ENCODE results near the gene S100A7A. TPM values are rescaled to one million over a fixed set of nuclear protein-coding genes. Genes with fewer than 3 reads are reported as not detected.
"Not testable (repeated sequence)": the region's sequence is repeated elsewhere in the genome, so short reads cannot be mapped to it uniquely, and the experiment has no call there.

Gene S100A7A
- total and polyA plus RNA-seq, 4 donors = not detected

GRCh38 chr1:153444078-153444477 is 27.8 kb downstream of the S100A7A start (continued):
- no peak for TF ChIP-seq ZBTB33 (IDR thresholded peaks at IDR 0.05)
- TF ChIP-seq EGR1 (IDR thresholded peaks at IDR 0.05; ENCODE audit: low read depth in 2 of 2) = no peak
- no peak for TF ChIP-seq RXRA (IDR thresholded peaks at IDR 0.05)
- no peak for TF ChIP-seq HNF4G (IDR thresholded peaks at IDR 0.05)
- TF ChIP-seq FOXA2 (IDR thresholded peaks at IDR 0.05) = no peak

- Histone ChIP-seq H3K4me3 (ENCODE audit: low read depth in 1 of 3, low read length in 3 of 3) (no peak overlapping the region), H3K27me3 (ENCODE audit: control insufficient read depth in 4 of 4, insufficient read depth in 4 of 4, low read length in 3 of 4) (peaks cover 0 to 5% (median 2%) of the 10 kb centered on the region in 4 donors), H3K36me3 (ENCODE audit: control insufficient read depth in 4 of 4, insufficient read depth in 3 of 4, low read depth in 1 of 4, low read length in 3 of 4) (no peaks in the 10 kb centered on the region), H3K9ac (ENCODE audit: low read depth in 1 of 2, low read length in 2 of 2) (no peak overlapping the region), H3K9me3 (ENCODE audit: control insufficient read depth in 4 of 4, low read length in 3 of 4) (peaks cover 0 to 2% (median 0%) of the 10 kb centered on the region in 4 donors), H3K27ac (ENCODE audit: low read depth in 1 of 2, low read length in 2 of 2) (no peak overlapping the region), H3K4me1 (ENCODE audit: control insufficient read depth in 4 of 4, insufficient read depth in 4 of 4, low read length in 3 of 4) (no peaks in the 10 kb centered on the region)
- 68% methylated on average over 1 of the region's 1 CpG for WGBS
- no peak for DNase-seq (ENCODE audit: low spot score)
- TF ChIP-seq RXRA (IDR thresholded peaks at IDR 0.05) = no peak
- TF ChIP-seq JUND (IDR thresholded peaks at IDR 0.05) = no peak
- no peak for TF ChIP-seq GABPA (IDR thresholded peaks at IDR 0.05 in 1 of 2, conservative IDR thresholded peaks at IDR 0.05 in 1 of 2)
- TF ChIP-seq SP1 (IDR thresholded peaks at IDR 0.05) = no peak
- TF ChIP-seq NR2F2 (IDR thresholded peaks at IDR 0.05) = no peak
- no peak for TF ChIP-seq HNF4A (conservative IDR thresholded peaks at IDR 0.05)
- TF ChIP-seq EGR1 (IDR thresholded peaks at IDR 0.05; ENCODE audit: low read depth in 2 of 2) = no peak
- no peak for TF ChIP-seq ZBTB33 (IDR thresholded peaks at IDR 0.05)
- TF ChIP-seq TAF1 (conservative IDR thresholded peaks at IDR 0.05) = no peak
- TF ChIP-seq FOXA1 (IDR thresholded peaks at IDR 0.05) = no peak
- TF ChIP-seq CTCF (IDR thresholded peaks at IDR 0.05; ENCODE audit: low read depth, low read length, missing input control) = no peak
- TF ChIP-seq FOXA2 (IDR thresholded peaks at IDR 0.05) = no peak
- TF ChIP-seq HNF4G (IDR thresholded peaks at IDR 0.05) = no peak
- TF ChIP-seq YY1 (IDR thresholded peaks at IDR 0.05) = no peak
Observed at GRCh38 chr1:153447498-153448170, 31.3 kb downstream of the S100A7A start.

- H3K4me1 ChIP-seq (ENCODE audit: control insufficient read depth in 4 of 4, insufficient read depth in 4 of 4, low read length in 3 of 4); H3K36me3 ChIP-seq (ENCODE audit: control insufficient read depth in 4 of 4, insufficient read depth in 3 of 4, low read depth in 1 of 4, low read length in 3 of 4); H3K9ac ChIP-seq (ENCODE audit: low read depth in 1 of 2, low read length in 2 of 2); H3K9me3 ChIP-seq (ENCODE audit: control insufficient read depth in 4 of 4, low read length in 3 of 4); H3K27ac ChIP-seq (ENCODE audit: low read depth in 1 of 2, low read length in 2 of 2); DNase-seq (ENCODE audit: low spot score); H3K4me3 ChIP-seq (ENCODE audit: low read depth in 1 of 3, low read length in 3 of 3); H3K27me3 ChIP-seq (ENCODE audit: control insufficient read depth in 4 of 4, insufficient read depth in 4 of 4, low read length in 3 of 4): not testable (repeated sequence)
- 80% methylated on average over 4 of the region's 4 CpGs for WGBS
Observed at GRCh38 chr1:153448851-153449250, 32.5 kb downstream of the S100A7A start.
